Testis (tissue), 3 donors: ENCODE data around the gene ZNF408. TPM values are rescaled to one million over a fixed set of nuclear protein-coding genes. Genes with fewer than 3 reads are reported as not detected.

ENCODE experiments used
- DNase-seq: peaks from one replicate; pipeline ENCODE4 v3.0.0-alpha.2; 2019
- H3K27ac ChIP-seq, 2 donors: fragments of 200-600 bp; sonication (generic); one replicate each; pipeline ENCODE4 v1.5.1; 2019
- H3K27me3 ChIP-seq: fragments of 200-600 bp; sonication (generic); one replicate; pipeline ENCODE4 v1.5.1; 2019
- H3K36me3 ChIP-seq: fragments of 200-600 bp; sonication (generic); one replicate; pipeline ENCODE4 v1.5.1; 2017; ENCODE audit warnings: low read depth; ENCODE audit errors: missing control alignments
- H3K4me1 ChIP-seq: fragments of 200-600 bp; sonication (generic); one replicate; pipeline ENCODE4 v1.5.1; 2019
- H3K4me3 ChIP-seq, 2 donors: fragments of 200-600 bp; sonication (generic); one replicate each; pipeline ENCODE4 v1.5.1; 2017 to 2019
- H3K9me3 ChIP-seq: fragments of 200-600 bp; sonication (generic); one replicate; pipeline ENCODE4 v1.5.1; 2017
- CTCF ChIP-seq, 3 experiments: fragments of 450-650 bp in 2 of 3; fragments of 200-600 bp in 1 of 3; sonication (generic) in 1 of 3; IDR thresholded peaks; one replicate each; pipeline ENCODE4 v1.5.1; 2016 to 2019; ENCODE audit warnings: antibody characterized with exemption in 3 of 3, mild to moderate bottlenecking in 2 of 3, moderate library complexity in 1 of 3
- POLR2A ChIP-seq: fragments of 450-650 bp; IDR thresholded peaks from one replicate; pipeline ENCODE4 v1.6.1; 2017; ENCODE audit warnings: antibody characterized with exemption, mild to moderate bottlenecking, moderate library complexity
- WGBS, 2 donors: methylation state at CpG; one replicate each; pipeline ENCODE4 v1.1.5; 2018; 5-methylcytosine and 5-hydroxymethylcytosine counted together
- intact Hi-C: fragments of 100-400 bp; cut with DNase I; formaldehyde crosslinking; loops from one replicate; pipeline ENCODE4 v1.15.1; 2023; ENCODE audit warnings: low total_unique reads
- polyA plus RNA-seq: library from polyadenylated mRNA; stranded (reverse); fragments of 350-450 nt; fragmentation: Illumina TruSeq; extraction: RNeasy Lipid Tissue Mini Kit (QIAGEN cat#74804); gene quantifications from one replicate; pipeline ENCODE4 v1.2.3, GENCODE V29; 2014; ENCODE audit warnings: low read depth, low replicate concordance; ENCODE audit not compliant: insufficient read depth
- total RNA-seq, 2 donors: library from RNA; depleted of rRNA; stranded (reverse); fragments of >200 nt; gene quantifications; one replicate each; pipeline ENCODE4 v1.2.3, GENCODE V29; 2016

ZNF408 gene
- total and polyA plus RNA-seq, 3 donors from 2014 or later, result 11.7 to 27.4 (median 18.3) TPM

GRCh38 chr11:46723359-46723680 lies 22.5 kb downstream of the ZNF408 start:
- no peak overlapping the region for H3K4me3 ChIP-seq
- intact Hi-C loops, result no loop called here
- no peaks in the 10 kb centered on the region for H3K9me3 ChIP-seq
- no peaks in the 10 kb centered on the region for H3K4me1 ChIP-seq
- 93 to 100% methylated on average over 2 to 8 of the region's 8 CpGs for WGBS, 2 donors
- no peak overlapping the region for H3K27ac ChIP-seq
- no peak for DNase-seq
- TF ChIP-seq CTCF (IDR thresholded peaks at IDR 0.05), result no peak
- no peak for TF ChIP-seq POLR2A
- no peaks in the 10 kb centered on the region for H3K27me3 ChIP-seq
- H3K36me3 ChIP-seq, result no peaks in the 10 kb centered on the region

GRCh38 chr11:46724088-46724487 lies 23.3 kb downstream of the ZNF408 start:
- Histone ChIP-seq H3K36me3 (no peaks in the 10 kb centered on the region), H3K9me3 (no peaks in the 10 kb centered on the region), H3K4me1 (no peaks in the 10 kb centered on the region), H3K27ac (no peak overlapping the region), H3K4me3 (no peak overlapping the region), H3K27me3 (no peaks in the 10 kb centered on the region)
- intact Hi-C loops, result no loop called here
- DNase-seq, result no peak
- 71 to 84% methylated on average over 8 of the region's 8 CpGs for WGBS, 2 donors
- TF ChIP-seq CTCF (IDR thresholded peaks at IDR 0.05), result no peak
- no peak for TF ChIP-seq POLR2A

- no peak overlapping the region for H3K4me3 ChIP-seq
- intact Hi-C loops, result no loop called here
- WGBS, 2 donors, result 93 to 94% methylated on average over 11 to 18 of the region's 19 CpGs
Measured at GRCh38 chr11:46725338-46726205, 24.7 kb downstream of the ZNF408 start.

GRCh38 chr11:46726206-46726862 lies 25.5 kb downstream of the ZNF408 start:
- TF ChIP-seq CTCF (IDR thresholded peaks at IDR 0.05) (no peak), POLR2A (no peak)
- Histone ChIP-seq H3K36me3 (no peaks in the 10 kb centered on the region), H3K4me3 (no peak overlapping the region), H3K9me3 (no peaks in the 10 kb centered on the region), H3K27me3 (no peaks in the 10 kb centered on the region), H3K4me1 (no peaks in the 10 kb centered on the region), H3K27ac (no peak overlapping the region)
- intact Hi-C loops, result no loop called here
- 95 to 96% methylated on average over 14 to 26 of the region's 26 CpGs for WGBS, 2 donors
- DNase-seq, result no peak

More at GRCh38 chr11:46725338-46726205, 24.7 kb downstream of the ZNF408 start:
- H3K9me3 ChIP-seq, result no peaks in the 10 kb centered on the region
- no peaks in the 10 kb centered on the region for H3K4me1 ChIP-seq
- no peaks in the 10 kb centered on the region for H3K27me3 ChIP-seq
- no peak for DNase-seq
- TF ChIP-seq POLR2A (no peak), CTCF (IDR thresholded peaks at IDR 0.05) (no peak)
- no peaks in the 10 kb centered on the region for H3K36me3 ChIP-seq
- H3K27ac ChIP-seq, result no peak overlapping the region
